Astrocyte (in vitro differentiated cells and primary cell): Measurements from ENCODE around the gene RNF14. TPM values are rescaled to one million over a fixed set of nuclear protein-coding genes. Genes with fewer than 3 reads are reported as not detected.

Experiments
- DNase-seq: peaks from one replicate; pipeline ENCODE4 v3.0.0-alpha.2; 2010; ENCODE audit warnings: low read depth
- FAIRE-seq: peaks from 2 replicates; lab custom pipeline; 2011; peaks lifted over from hg19 to GRCh38; lab: Jason Lieb, UNC
- H2AFZ ChIP-seq: 2 replicates; pipeline ENCODE4 v1.6.0; 2012; ENCODE audit warnings: low read depth, low read length, inconsistent platforms
- H3K27ac ChIP-seq: 2 replicates; pipeline ENCODE4 v1.5.1; 2011; ENCODE audit warnings: low read depth, low read length, inconsistent platforms
- H3K27me3 ChIP-seq: 2 replicates; pipeline ENCODE4 v1.6.0; 2011; ENCODE audit warnings: low read length, inconsistent platforms; ENCODE audit not compliant: insufficient read depth
- H3K36me3 ChIP-seq: 2 replicates; pipeline ENCODE4 v1.5.1; 2011; ENCODE audit warnings: low read length, inconsistent platforms; ENCODE audit not compliant: insufficient read depth
- H3K4me1 ChIP-seq: 2 replicates; pipeline ENCODE4 v1.5.1; 2011; ENCODE audit warnings: low read length, inconsistent platforms; ENCODE audit not compliant: insufficient read depth
- H3K4me2 ChIP-seq: 2 replicates; pipeline ENCODE4 v1.6.0; 2012; ENCODE audit warnings: low read length, inconsistent platforms
- H3K4me3 ChIP-seq: 2 replicates; pipeline ENCODE4 v1.5.1; 2011; ENCODE audit warnings: low read depth, mild to moderate bottlenecking, low read length, inconsistent platforms; ENCODE audit not compliant: insufficient read depth
- H3K79me2 ChIP-seq: 2 replicates; pipeline ENCODE4 v1.6.0; 2012; ENCODE audit warnings: mild to moderate bottlenecking, low read length, inconsistent platforms; ENCODE audit not compliant: insufficient read depth
- H3K9ac ChIP-seq: 2 replicates; pipeline ENCODE4 v1.6.0; 2012; ENCODE audit warnings: mild to moderate bottlenecking, low read length, inconsistent platforms
- H3K9me3 ChIP-seq: 2 replicates; pipeline ENCODE4 v1.5.1; 2012; ENCODE audit warnings: low read depth, mild to moderate bottlenecking, low read length, inconsistent platforms; ENCODE audit not compliant: insufficient read depth
- H4K20me1 ChIP-seq: 2 replicates; pipeline ENCODE4 v1.6.0; 2012; ENCODE audit warnings: low read length, inconsistent platforms; ENCODE audit not compliant: insufficient read depth
- H3K27ac Mint-ChIP-seq: one replicate; pipeline ENCODE4 v1.8.0; 2021; ENCODE audit warnings: mild to moderate bottlenecking, mixed read lengths; ENCODE audit not compliant: unreplicated experiment
- H3K27me3 Mint-ChIP-seq: one replicate; pipeline ENCODE4 v1.8.0; 2021; ENCODE audit warnings: low read depth, mixed read lengths; ENCODE audit not compliant: unreplicated experiment
- H3K36me3 Mint-ChIP-seq: one replicate; pipeline ENCODE4 v1.8.0; 2021; ENCODE audit warnings: low read depth, mixed read lengths; ENCODE audit not compliant: unreplicated experiment
- H3K4me1 Mint-ChIP-seq: one replicate; pipeline ENCODE4 v1.8.0; 2021; ENCODE audit warnings: low read depth, mixed read lengths; ENCODE audit not compliant: unreplicated experiment
- H3K4me3 Mint-ChIP-seq: one replicate; pipeline ENCODE4 v1.8.0; 2021; ENCODE audit warnings: mild to moderate bottlenecking, moderate library complexity, mixed read lengths; ENCODE audit not compliant: unreplicated experiment
- H3K9me3 Mint-ChIP-seq: one replicate; pipeline ENCODE4 v1.8.0; 2021; ENCODE audit warnings: mild to moderate bottlenecking, mixed read lengths; ENCODE audit not compliant: unreplicated experiment
- EZH2 ChIP-seq: IDR thresholded peaks from 2 replicates; pipeline ENCODE4 v1.6.1; 2012; ENCODE audit warnings: mild to moderate bottlenecking, low read length, inconsistent platforms; ENCODE audit not compliant: insufficient read depth
- total RNA-seq: library from RNA; stranded (reverse); gene quantifications from 2 replicates; pipeline ENCODE4 v1.2.1, GENCODE V29; 2021
- TF ChIP-seq, protein P1 (sequence below): IDR thresholded peaks from 2 replicates; pipeline ENCODE4 v1.5.1; 2011; ENCODE audit warnings: low read depth, mild to moderate bottlenecking, inconsistent platforms, low read length, moderate library complexity; ENCODE audit not compliant: insufficient read depth

The RNF14 gene
- total RNA-seq, 1 donor from 2014 or later: 105 TPM

DNA sequence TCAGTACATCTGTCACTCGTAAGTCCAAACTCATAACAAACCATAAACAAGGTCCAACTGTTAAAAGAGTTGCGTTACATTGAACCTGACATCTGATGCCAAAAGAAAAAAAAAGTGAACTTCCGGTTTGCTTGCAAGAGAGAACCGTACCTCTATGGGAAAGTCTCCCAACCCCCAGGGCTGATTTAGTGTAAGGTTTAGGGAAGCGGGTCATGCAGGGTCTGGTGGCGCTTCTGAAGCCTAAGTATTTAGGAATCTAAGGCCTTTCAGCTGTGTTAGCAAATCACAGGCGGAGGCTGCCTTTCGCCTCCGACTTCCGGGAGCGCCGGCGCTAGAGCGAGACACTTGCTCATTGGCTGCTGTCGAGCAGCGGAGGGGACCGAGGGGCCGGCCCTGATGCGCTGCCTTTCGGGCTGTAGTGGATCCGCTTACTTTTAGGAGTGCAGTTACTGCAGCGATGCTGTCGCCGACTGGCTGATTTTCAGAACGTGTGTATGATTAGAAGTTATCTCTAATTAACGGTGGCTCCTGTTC lies 55.9 kb downstream of the RNF14 start:
- peak overlapping the region; percentile 67 for H3K27ac ChIP-seq
- Mint-ChIP-seq H3K4me1 (peaks cover 2% of the 10 kb centered on the region), H3K27me3 (no peaks in the 10 kb centered on the region), H3K9me3 (no peaks in the 10 kb centered on the region), H3K27ac (peak overlapping the region; percentile 91), H3K4me3 (peak overlapping the region; percentile 85), H3K36me3 (no peaks in the 10 kb centered on the region)
- peak overlapping the region; percentile 72 for H3K9ac ChIP-seq
- peaks cover 16% of the 10 kb centered on the region for H3K27me3 ChIP-seq
- no peaks in the 10 kb centered on the region for H3K4me1 ChIP-seq
- H2AFZ ChIP-seq: peak overlapping the region; percentile 88
- FAIRE-seq: peak; percentile 95
- H3K9me3 ChIP-seq: peaks cover 3% of the 10 kb centered on the region
- DNase-seq: peak; percentile 68
- H3K4me3 ChIP-seq: peak overlapping the region; percentile 73
- no peaks in the 10 kb centered on the region for H3K36me3 ChIP-seq
- peak overlapping the region; percentile 87 for H3K4me2 ChIP-seq
- TF ChIP-seq EZH2: no peak
- TF ChIP-seq, protein P1, sequence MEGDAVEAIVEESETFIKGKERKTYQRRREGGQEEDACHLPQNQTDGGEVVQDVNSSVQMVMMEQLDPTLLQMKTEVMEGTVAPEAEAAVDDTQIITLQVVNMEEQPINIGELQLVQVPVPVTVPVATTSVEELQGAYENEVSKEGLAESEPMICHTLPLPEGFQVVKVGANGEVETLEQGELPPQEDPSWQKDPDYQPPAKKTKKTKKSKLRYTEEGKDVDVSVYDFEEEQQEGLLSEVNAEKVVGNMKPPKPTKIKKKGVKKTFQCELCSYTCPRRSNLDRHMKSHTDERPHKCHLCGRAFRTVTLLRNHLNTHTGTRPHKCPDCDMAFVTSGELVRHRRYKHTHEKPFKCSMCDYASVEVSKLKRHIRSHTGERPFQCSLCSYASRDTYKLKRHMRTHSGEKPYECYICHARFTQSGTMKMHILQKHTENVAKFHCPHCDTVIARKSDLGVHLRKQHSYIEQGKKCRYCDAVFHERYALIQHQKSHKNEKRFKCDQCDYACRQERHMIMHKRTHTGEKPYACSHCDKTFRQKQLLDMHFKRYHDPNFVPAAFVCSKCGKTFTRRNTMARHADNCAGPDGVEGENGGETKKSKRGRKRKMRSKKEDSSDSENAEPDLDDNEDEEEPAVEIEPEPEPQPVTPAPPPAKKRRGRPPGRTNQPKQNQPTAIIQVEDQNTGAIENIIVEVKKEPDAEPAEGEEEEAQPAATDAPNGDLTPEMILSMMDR: no peak
- no peaks in the 10 kb centered on the region for H4K20me1 ChIP-seq
- H3K79me2 ChIP-seq: no peaks in the 10 kb centered on the region

GRCh38 chr5:142025637-142026036 lies 56.7 kb downstream of the RNF14 start:
- Histone ChIP-seq H3K27me3 (peaks cover 15% of the 10 kb centered on the region), H4K20me1 (no peaks in the 10 kb centered on the region), H3K9ac (no peak overlapping the region), H3K4me3 (peak overlapping the region; percentile 73), H3K27ac (no peak overlapping the region), H3K79me2 (no peaks in the 10 kb centered on the region), H3K36me3 (no peaks in the 10 kb centered on the region), H3K4me2 (peak overlapping the region; percentile 87), H2AFZ (peak overlapping the region; percentile 88), H3K4me1 (no peaks in the 10 kb centered on the region), H3K9me3 (no peaks in the 10 kb centered on the region)
- Mint-ChIP-seq H3K27me3 (peaks cover 5% of the 10 kb centered on the region), H3K36me3 (no peaks in the 10 kb centered on the region), H3K4me1 (peaks cover 2% of the 10 kb centered on the region), H3K27ac (no peak overlapping the region), H3K9me3 (no peaks in the 10 kb centered on the region), H3K4me3 (peak overlapping the region; percentile 85)
- FAIRE-seq: no peak
- DNase-seq: no peak
- TF ChIP-seq, protein P1: no peak
- TF ChIP-seq EZH2: no peak

DNA sequence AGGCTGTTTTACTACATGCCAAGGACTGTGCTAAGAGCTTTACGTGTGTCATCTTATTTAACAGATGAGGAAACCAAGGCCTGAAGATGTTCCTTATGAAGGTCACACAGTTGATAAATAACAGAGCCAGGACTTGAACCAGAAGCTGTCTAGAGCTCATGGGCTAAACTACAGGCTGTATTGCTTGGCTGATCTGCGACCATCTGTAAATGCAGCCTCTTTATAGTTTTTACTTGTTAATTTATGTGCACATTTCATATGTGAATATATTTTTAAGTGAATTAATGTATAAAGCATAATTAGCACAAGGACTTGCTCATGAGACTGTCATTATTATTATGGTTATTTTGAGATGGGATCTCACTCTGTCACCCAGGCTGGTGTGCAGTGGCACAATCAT lies 63.2 kb downstream of the RNF14 start:
- Histone ChIP-seq H3K4me2 (no peak overlapping the region), H3K79me2 (no peaks in the 10 kb centered on the region), H3K27ac (no peak overlapping the region), H3K9me3 (no peaks in the 10 kb centered on the region), H3K27me3 (peaks cover 22% of the 10 kb centered on the region), H3K4me3 (no peak overlapping the region), H2AFZ (no peak overlapping the region), H3K9ac (no peak overlapping the region), H3K36me3 (no peaks in the 10 kb centered on the region), H3K4me1 (no peaks in the 10 kb centered on the region), H4K20me1 (no peaks in the 10 kb centered on the region)
- TF ChIP-seq EZH2: no peak
- TF ChIP-seq, protein P1: no peak
- H3K9me3 Mint-ChIP-seq: no peaks in the 10 kb centered on the region
- FAIRE-seq: no peak
- no peak for DNase-seq
- no peak overlapping the region for H3K27ac Mint-ChIP-seq
- H3K36me3 Mint-ChIP-seq: no peaks in the 10 kb centered on the region
- H3K4me3 Mint-ChIP-seq: no peak overlapping the region
- peaks cover 15% of the 10 kb centered on the region for H3K27me3 Mint-ChIP-seq
- H3K4me1 Mint-ChIP-seq: no peaks in the 10 kb centered on the region
